Small intestine (tissue), 7 donors: Measurements from ENCODE around the gene RPSA. TPM values are rescaled to one million over a fixed set of nuclear protein-coding genes. Genes with fewer than 3 reads are reported as not detected.

Source experiments
- DNase-seq, 2 donors: peaks; one replicate each; pipeline versions ENCODE4 v3.0.0 to v3.0.0-alpha.2; 2013
- FAIRE-seq: peaks from 2 replicates; lab custom pipeline; 2012; peaks lifted over from hg19 to GRCh38; lab: Jason Lieb, UNC
- H3K27ac ChIP-seq, 3 donors: one replicate each; pipeline ENCODE4 v1.5.1; 2013; ENCODE audit warnings: low read length in 2 of 3, mild to moderate bottlenecking in 2 of 3, control low read depth in 1 of 3, inconsistent platforms in 1 of 3, low read depth in 1 of 3, moderate library complexity in 1 of 3
- H3K27me3 ChIP-seq, 3 donors: one replicate each; pipeline ENCODE4 v1.6.1; 2013; ENCODE audit warnings: low read length in 3 of 3, inconsistent platforms in 1 of 3; ENCODE audit not compliant: control insufficient read depth in 3 of 3, insufficient read depth in 3 of 3
- H3K36me3 ChIP-seq, 3 donors: one replicate each; pipeline ENCODE4 v1.6.1; 2013; ENCODE audit warnings: low read length in 3 of 3, inconsistent platforms in 1 of 3, low read depth in 1 of 3, mild to moderate bottlenecking in 1 of 3, moderate library complexity in 1 of 3; ENCODE audit not compliant: control insufficient read depth in 3 of 3, insufficient read depth in 2 of 3
- H3K4me1 ChIP-seq, 3 donors: one replicate each; pipeline ENCODE4 v1.6.1; 2013; ENCODE audit warnings: low read length in 2 of 3, inconsistent platforms in 1 of 3, low read depth in 1 of 3, mild to moderate bottlenecking in 1 of 3, moderate library complexity in 1 of 3; ENCODE audit not compliant: control insufficient read depth in 3 of 3, insufficient read depth in 2 of 3
- H3K4me3 ChIP-seq, 3 donors: one replicate each; pipeline ENCODE4 v1.5.1; 2013; ENCODE audit warnings: low read length in 3 of 3, control low read depth in 1 of 3, inconsistent platforms in 1 of 3, low read depth in 1 of 3, mild to moderate bottlenecking in 1 of 3, moderate library complexity in 1 of 3
- H3K9me3 ChIP-seq, 2 donors: one replicate each; pipeline ENCODE4 v1.6.1; 2013; ENCODE audit warnings: low read depth in 1 of 2, low read length in 1 of 2; ENCODE audit not compliant: control insufficient read depth in 2 of 2, insufficient read depth in 1 of 2
- WGBS, 3 donors: extraction: QIAGEN DNeasy Blood & Tissue Kit; methylation state at CpG; one replicate each; pipeline ENCODE4 v1.1.7; 2013; 5-methylcytosine and 5-hydroxymethylcytosine counted together
- polyA plus RNA-seq, 4 donors: library from polyadenylated mRNA; stranded (reverse) in 3 of 4; unstranded in 1 of 4; fragments of 200-250 nt in 3 of 4; fragments of 120-200 nt in 1 of 4; gene quantifications; one replicate each; pipeline versions ENCODE4 v1.2.1 to v1.2.3, GENCODE V29; 2013
- donor health status: healthy with polysubstance abuse.
- donor health status: control.
- donor health status: control.
- donor health status: Bipolar disorder and iron deficiency.
- donor health status: healthy.

RPSA gene
- polyA plus RNA-seq, 4 donors = 893 to 2,034 (median 1,393) TPM

DNA sequence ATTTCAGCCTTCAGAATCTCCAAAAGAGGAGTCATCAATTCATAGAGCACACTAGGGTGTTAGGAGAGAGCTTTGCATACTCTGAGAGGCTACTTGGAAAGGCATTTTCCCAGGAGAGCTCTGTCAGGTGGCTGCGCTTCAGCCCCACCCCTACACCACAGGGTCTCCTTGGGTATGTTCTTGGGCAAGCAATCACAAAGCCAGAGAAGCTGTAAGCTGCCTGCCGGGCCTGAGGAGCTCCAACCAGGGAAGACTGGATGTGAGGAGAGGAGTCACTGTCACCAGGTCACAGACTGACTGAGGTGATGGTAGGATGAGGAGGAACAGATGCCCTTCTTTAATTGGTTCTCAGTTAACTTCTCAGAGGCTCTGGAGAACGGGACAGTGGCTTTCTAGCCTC, 9.8 kb upstream of the RPSA start:
- Histone ChIP-seq H3K27me3 (no peaks in the 10 kb centered on the region), H3K27ac (no peak overlapping the region), H3K4me1 (no peaks in the 10 kb centered on the region), H3K36me3 (peaks cover 13 to 56% (median 19%) of the 10 kb centered on the region in 3 donors), H3K9me3 (no peaks in the 10 kb centered on the region), H3K4me3 (no peak overlapping the region)
- DNase-seq (no peak), FAIRE-seq (no peak)
- 87 to 94% (median 91%) methylated on average over 3 of the region's 3 CpGs for WGBS, 3 donors

DNA sequence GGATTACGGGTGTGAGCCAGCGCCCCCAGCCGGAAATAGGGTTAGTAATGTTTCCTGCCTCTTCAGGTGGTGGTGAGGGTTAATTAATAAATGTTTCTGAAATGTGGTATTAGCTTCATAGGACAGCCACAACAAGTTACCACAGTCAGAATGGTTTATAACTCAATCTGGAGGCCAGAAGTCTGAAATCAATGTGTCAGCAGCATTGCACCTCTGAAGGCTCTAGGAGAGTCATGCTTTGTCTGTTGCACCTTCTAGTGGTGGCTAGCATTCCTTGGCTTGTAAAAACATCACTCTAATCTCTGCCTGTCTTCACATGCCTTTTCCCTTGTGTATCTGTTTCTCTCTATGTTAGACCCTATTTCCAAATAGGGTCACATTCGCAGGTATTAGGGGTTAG, 7.8 kb upstream of the RPSA start:
- Histone ChIP-seq H3K4me1 (no peaks in the 10 kb centered on the region), H3K36me3 (peaks cover 6 to 44% (median 12%) of the 10 kb centered on the region in 3 donors), H3K4me3 (no peak overlapping the region), H3K27me3 (no peaks in the 10 kb centered on the region), H3K9me3 (no peaks in the 10 kb centered on the region), H3K27ac (no peak overlapping the region)
- DNase-seq (no peak), FAIRE-seq (no peak)
- 75 to 90% (median 88%) methylated on average over 4 of the region's 4 CpGs for WGBS, 3 donors

DNA sequence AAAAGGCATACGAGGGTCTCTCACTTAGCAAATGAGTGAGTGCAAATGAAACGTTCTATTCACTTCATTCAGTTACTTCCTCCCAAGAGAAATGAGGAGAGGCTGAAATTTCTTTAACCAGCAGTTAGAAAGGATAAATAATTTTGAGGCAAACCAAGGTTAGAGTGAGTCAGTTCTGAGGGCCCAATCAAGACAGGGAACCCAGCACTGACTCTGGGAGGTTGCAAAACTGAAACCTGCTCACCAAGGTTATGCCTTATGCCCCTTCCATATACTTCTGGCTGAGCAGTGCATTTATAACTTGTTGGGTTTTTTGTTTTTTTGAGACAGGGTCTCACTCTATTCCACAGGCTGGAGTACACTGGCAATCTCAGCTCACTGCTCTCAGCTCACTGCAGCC, 4.5 kb upstream of the RPSA start:
- Histone ChIP-seq H3K9me3 (no peaks in the 10 kb centered on the region), H3K4me3 (no peak overlapping the region), H3K4me1 (no peaks in the 10 kb centered on the region), H3K27ac (no peak overlapping the region), H3K36me3 (peaks cover 3 to 28% (median 3%) of the 10 kb centered on the region in 3 donors), H3K27me3 (no peaks in the 10 kb centered on the region)
- no peak for DNase-seq
- 60 to 67% (median 66%) methylated on average over 2 of the region's 2 CpGs for WGBS, 3 donors
- FAIRE-seq = no peak

DNA sequence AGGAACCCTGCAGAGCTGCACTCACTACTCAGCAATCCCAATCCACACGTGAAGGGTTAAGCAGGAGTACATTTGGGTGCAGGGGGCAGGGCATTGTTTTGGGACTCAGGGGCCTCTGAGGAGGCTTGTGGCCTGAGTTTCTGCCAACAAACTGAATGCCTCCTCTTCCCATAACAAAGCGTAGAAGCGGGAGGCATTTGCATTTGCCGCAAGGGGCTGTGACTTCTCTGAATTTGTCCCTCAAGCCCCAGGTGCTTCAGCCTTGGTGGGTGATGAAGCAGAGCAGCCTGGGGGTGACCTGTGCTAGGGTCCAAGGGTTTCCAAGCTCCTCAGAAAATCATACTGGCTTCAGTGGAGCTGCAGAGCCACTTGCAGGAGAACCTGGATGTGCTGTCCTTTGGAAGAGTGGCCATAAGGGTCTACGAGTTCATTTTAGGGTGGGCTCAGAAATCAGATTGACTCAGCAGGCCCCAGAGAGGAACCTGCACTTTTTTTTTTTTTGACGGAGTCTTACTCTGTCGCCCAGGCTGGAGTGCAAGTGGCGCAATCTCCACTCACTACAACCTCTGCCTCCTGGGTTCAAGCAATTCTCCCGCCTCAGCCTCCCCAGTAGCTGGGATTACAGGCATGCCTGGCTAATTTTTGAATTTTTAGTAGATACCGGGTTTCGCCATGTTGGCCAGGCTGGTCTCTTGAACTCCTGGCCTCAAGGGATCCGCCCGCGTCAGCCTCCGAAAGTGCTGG, 1.4 kb upstream of the RPSA start:
- Histone ChIP-seq H3K9me3 (no peaks in the 10 kb centered on the region), H3K27me3 (no peaks in the 10 kb centered on the region), H3K36me3 (peaks cover 0 to 26% (median 6%) of the 10 kb centered on the region in 3 donors), H3K27ac (no peak overlapping the region), H3K4me1 (peaks cover 0 to 16% (median 4%) of the 10 kb centered on the region in 3 donors), H3K4me3 (no peak overlapping the region)
- no peak for FAIRE-seq
- WGBS, 3 donors = 90 to 94% (median 91%) methylated on average over 15 of the region's 15 CpGs
- no peak for DNase-seq

DNA sequence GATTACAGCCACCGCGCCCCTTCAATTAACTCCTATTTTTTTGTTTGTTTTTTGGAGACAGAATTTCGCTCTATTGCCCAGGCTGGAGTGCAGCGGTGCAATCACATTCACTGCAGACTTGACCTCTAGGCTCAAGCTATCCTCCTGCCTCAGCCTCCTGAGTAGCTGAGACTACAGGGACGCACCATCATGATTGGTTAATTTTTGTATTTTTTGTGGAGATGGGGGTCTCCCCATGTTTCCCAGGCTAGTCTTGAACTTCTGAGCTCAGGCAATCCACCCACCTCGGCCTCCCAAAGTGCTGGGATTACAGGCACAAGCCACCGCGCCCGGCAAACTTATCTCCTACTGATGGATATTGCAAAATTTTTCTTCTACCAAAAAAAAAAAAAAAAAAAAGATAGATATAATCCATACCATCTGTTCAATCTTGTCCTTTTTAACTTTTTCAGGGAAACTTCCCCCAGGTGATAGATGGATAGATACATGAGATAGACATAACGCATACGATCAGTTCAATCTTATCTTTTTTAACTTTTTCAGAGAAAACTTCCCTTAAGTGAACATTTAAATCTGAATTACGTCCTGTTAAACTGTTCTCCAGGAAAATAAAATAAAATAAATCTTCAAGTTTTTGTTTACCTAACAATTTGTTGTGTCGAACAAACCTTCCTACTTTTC, 693 bp upstream of the RPSA start:
- WGBS, 3 donors = 74 to 79% (median 76%) methylated on average over 12 to 13 of the region's 13 CpGs
- DNase-seq (no peak), FAIRE-seq (no peak)
- H3K4me3 ChIP-seq = peak overlapping the region; percentile 27 to 73 (median 59)
- peaks cover 3 to 30% (median 4%) of the 10 kb centered on the region in 3 donors for H3K36me3 ChIP-seq
- peaks cover 0 to 16% (median 4%) of the 10 kb centered on the region in 3 donors for H3K4me1 ChIP-seq
- peak overlapping the region; percentile 50 to 89 (median 85) for H3K27ac ChIP-seq
- H3K9me3 ChIP-seq = no peaks in the 10 kb centered on the region
- no peaks in the 10 kb centered on the region for H3K27me3 ChIP-seq

DNA sequence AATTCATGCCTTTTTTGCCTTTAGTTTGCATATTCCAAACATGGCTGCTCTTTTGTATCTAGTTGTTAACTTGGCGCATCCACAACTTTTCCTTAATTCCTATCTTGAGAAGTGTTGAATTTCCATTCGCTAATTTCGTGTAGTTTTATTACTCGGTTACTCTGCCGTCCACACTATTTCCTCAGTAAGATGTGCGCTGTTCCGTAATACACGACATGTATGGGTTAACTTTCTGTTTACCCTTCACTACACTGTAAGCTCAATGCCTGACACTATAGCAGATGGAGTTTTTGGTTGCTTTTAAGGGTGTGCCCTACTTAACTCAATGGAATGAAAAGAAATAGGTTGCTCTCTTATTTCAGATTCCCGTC, 724 bp downstream of the RPSA start:
- 1 to 6% (median 2%) methylated on average over 9 of the region's 9 CpGs for WGBS, 3 donors
- H3K27ac ChIP-seq = peak overlapping the region in 2 of 3 donors; percentile 85 to 89
- H3K27me3 ChIP-seq = no peaks in the 10 kb centered on the region
- peaks cover 0 to 16% (median 4%) of the 10 kb centered on the region in 3 donors for H3K4me1 ChIP-seq
- FAIRE-seq (no peak), DNase-seq (peak in 1 of 2 donors; percentile 39)
- H3K36me3 ChIP-seq = peaks cover 7 to 34% (median 9%) of the 10 kb centered on the region in 3 donors
- H3K9me3 ChIP-seq = no peaks in the 10 kb centered on the region
- H3K4me3 ChIP-seq = peak overlapping the region; percentile 59 to 82 (median 73)

DNA sequence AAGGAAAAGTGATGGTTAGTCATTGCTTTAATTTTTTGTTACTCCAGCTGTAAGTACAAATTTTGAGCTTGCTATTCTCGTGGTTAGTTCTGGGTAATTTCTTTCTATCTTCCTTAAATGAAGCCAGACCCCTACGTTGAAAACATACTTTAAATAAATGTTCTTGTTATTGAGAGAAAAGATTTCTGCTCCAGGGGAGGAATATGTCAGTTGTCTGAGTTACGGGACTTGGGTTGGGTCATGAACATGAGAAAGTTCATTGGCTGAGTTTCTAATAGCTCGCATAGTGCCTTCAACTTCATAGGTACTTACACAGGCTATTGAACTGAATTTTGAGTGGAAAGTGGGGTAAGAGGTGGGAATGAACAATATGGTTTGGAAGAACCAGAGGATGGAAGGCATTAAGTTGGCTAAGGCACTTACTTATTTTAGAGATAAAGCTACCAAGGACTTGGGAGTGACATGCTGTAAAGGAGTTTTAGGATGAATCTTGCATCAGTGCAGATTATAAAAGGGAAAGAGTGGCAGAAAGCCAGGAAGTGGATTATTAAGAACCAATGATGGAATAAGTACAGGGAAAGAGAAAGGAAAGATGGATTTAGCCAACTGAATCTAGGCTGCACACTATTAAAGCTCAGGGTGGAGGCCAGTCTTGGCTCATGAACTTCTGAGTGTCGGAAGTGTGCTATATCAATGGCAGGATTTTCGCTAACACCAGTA, 1.4 kb downstream of the RPSA start:
- peaks cover 7 to 39% (median 14%) of the 10 kb centered on the region in 3 donors for H3K36me3 ChIP-seq

More for the DNA sequence above, 1.4 kb downstream of the RPSA start:
- Histone ChIP-seq H3K27ac (no peak overlapping the region), H3K9me3 (no peaks in the 10 kb centered on the region), H3K27me3 (no peaks in the 10 kb centered on the region), H3K4me1 (peaks cover 0 to 16% (median 4%) of the 10 kb centered on the region in 3 donors), H3K4me3 (peak overlapping the region in 2 of 3 donors; percentile 59 to 82)
- WGBS, 3 donors = 57 to 58% (median 57%) methylated on average over 6 of the region's 6 CpGs
- no peak for FAIRE-seq
- DNase-seq = no peak
